EL (cell line): Measurements from ENCODE around the gene DEDD2.

Source experiments
- DNase-seq: peaks from one replicate; pipeline ENCODE4 v3.0.0-alpha.2; 2016

DEDD2 gene

DNA sequence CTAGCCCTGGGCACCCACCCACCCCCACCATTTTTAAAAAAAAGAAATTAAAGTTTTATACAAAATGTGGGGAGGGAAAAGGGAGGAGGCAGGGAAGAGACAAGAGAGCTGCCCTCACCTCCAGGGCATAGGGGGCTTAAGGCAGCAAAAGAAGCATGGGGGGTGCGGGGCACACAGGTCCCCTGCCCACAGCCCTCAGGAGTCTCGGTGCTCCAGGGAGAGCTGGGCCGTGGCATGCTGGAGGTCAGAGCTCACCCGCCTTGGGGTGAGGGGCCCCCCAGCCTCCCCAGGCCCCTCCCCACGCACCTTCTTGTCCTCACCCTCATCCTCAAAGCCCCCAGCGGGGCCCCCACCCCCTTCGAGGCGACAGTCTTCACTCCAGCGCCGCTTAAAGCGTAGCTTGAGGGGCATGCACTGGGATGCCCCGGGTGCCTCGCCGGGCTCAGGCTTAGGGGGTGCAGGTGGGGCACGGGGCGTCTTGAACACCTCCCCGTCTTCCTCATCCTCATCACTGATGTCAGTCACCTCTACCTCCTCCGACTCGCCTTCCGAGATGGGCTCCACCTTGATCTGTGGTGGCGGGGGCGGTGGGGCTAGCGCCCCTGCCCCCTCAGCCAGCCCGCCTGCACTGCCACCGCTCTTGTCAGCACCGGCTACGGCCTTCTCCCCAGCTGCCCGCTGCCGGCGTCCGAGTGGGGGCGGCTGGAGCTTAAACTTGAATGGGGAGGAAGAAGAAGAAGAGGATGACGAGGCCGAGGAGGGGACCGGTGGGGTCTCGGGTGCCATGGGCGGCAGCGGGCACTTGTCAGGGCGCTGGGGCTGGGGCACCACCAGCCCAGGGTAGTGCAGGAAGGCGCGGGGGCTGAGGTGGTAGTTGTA, 31.0 kb upstream of the DEDD2 start:
- DNase-seq, result no peak

DNA sequence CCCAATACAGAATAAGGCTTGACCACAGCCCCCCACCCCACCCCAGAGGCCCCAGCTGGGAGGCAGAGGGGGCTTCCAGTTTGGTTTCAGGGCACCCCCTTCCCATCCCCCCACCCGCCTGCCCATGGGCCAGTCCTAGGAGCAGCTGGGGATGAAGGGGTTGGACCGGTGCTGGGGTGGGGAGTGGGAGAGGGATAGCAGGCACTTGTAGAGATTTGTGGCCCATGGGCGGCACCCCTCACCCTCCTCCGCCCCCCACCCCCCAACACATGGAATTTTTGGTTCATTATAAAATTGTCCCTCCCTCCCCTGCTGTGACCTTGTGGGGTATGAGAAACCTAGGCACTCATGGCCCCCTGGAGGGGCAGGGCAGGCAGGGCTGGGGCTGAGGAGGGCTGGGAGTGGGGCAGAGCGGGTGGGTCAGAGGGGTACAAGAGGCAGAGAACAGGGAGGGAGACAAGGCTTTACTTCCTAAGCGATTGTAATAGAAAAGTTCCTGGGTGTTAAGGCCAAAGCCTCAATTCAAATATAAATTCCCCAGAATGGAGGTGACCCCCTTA, 30.2 kb upstream of the DEDD2 start:
- no peak for DNase-seq

DNA sequence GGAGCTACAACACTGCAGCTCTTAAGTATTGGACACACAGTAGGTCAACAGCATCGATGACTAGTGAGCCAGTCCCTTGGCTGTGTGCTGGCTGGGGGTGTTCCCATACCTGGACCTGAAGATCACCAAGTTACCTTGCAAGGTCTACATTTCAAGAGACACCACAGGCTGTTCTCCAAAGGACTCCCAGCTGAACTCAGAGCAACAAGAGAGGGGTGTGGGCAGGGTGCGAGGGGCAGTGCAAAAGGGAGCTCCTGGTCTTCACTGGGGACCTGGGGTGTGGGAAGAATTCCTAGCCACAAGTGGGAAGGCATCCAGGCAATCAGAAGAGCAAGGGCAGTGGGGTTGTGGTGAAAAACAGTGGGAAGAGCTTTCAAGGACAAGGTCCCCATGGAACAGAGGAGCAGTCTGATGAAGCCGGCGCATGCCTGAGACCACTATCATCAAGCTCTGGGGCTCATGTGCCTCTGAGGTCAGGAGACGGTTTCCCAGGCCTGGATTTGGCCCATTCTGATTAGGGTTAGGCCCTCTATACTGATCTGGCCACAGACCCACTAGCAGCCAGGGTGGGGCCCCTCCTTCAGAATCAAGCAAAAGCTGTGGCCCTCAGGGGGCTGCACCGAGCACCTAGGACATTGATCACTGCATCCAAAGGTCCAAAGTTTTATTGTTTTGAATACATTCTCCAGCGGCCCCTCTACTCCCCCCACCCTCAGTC, 29.6 kb upstream of the DEDD2 start:
- DNase-seq, result peak; percentile 33

DNA sequence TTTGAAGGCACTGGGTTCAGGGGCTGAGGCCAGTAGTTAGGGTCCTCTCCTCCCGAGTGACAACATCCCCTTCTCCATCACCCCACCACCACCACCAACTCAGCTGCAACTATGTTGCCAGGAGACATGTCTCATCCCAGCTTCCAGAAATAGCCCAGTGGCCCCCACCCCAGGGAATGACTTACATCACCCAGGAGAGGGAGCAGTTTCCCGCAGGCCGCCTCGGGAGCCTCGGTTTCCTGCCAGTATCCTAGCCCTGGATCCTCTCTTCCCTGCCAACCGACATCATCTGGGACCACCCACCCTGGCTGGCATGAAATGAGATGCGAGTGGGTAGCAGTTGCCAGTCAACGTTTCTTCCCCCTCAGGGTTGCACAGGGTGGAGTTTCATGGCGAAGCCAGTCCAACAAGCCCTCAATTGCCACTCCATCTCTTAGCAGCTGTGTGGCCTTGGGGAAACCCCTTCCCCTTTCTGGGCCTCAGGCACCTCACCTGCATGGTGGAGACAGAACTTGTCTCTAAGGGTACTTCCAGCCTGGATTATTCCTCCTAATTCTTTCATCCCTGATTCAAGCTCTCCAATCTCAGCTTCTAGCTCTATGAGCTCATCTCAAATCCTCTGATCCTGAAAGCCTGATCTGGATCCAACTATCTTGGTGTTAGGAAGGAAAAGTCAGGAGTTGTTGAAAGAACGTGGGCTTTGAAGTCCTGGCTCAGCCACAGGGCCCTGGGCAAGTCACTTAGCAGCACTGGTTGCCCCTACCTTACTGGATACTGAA, 28.9 kb upstream of the DEDD2 start:
- peak; percentile 80 for DNase-seq

DNA sequence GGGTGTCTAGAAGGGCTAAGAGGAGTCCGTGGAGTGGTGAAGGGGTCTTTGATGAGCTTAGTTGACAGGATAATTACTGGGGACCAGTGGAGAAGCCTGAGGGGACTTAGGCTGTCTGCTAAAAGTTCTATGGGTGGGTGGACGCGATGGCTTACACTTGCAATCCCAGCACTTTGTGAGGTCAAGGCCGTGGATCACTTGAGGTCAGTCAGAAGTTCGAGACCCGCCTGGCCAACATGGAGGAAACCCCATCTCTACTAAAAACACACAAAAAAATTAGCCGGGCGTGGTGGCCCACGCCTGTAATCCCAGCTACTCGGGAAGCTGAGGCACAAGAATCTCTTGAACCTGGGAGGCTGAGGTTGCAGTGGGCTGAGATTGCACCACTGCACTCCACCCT, 27.8 kb upstream of the DEDD2 start:
- DNase-seq, result no peak

DNA sequence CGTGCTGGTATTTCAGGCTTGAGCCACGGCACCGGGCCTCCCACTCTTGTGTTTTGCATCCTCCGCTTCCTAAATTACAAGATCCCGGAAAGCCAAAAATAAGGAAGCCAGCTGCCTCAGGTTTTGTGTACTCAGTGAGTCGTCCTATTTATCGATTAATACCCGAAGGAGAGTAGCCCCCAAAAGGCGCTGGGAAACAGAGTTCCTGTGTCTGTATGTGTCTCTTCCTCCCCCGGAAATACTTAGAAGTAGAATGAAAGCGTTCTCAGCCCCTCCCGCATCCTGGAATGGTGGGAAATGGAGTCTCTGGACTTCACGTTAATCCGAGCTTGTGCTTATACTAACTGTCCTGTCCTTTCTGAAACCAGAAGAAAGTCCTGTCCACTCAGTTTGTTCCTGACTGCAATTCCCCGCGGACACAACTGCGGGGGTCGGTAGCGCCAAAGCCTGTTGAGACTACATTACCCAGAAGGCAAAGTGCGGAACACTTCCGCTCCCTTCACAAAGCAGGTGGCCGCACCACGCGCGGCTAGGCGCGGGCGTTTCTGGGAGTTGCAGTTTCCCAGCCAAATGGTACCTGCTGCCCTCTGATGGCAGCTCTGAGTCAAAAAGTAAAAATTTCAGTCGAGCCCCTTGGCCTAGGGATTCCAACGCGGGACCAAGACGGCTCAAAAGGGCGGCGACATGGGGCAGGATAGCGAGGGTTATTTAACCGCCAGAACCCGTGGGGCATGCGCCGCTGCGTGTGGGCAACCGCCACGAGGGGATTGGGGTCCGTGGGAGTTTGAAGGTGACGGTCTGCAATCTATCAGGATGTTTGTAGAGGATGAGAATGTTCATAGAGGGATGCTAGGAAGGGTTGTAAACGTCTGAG, 27.1 kb upstream of the DEDD2 start:
- peak; percentile 96 for DNase-seq

DNA sequence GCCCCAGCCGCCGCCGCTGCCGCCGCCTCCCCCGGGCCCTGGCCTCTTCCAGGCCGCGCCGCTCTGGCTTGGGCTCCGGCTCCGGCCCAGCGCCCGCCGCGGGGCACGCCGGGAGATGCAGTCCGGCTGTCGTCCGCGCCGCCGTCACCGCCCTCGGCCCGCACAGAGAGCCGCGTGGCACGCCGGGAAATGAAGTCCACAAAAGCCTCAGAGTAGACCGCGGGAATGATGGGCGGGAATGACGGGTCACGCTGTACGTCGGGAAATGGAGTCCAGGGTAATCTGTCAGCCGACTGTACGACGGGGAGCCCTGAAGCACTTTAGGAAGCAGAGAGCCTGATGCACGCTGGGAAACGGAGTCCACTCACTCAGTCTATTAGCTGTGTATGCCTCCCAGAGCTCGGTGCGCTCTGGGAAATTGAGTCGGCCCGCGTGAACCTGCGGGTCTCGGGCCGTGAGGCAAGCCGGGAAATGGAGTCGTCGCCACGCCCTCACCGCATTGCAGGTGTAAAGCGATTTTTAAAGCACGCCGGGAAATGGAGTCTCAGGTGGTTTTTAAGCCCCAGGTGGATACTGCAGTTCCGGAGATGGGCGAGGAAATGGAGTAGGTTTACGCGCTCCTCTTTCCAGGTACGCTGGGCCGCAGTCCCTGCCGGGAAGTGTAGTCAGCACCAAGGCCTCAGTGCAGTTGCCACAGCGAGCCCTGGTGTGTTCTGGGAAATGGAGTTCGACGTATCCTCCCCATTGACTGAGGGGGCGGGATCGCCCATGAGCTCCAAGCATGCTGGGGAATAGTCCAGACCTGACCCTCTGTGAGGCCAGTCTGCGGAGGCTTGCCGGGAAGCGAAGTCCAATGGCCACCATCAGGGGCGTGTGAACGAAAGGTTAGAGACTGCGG, 25.3 kb upstream of the DEDD2 start, which contains the start of gene GSK3A:
TSS of gene GSK3A (minus strand) at position 91 of the 898 bp plus-strand sequence. CDS start 137 bp downstream, outside the sequence.
- peak; percentile 99 for DNase-seq

DNA sequence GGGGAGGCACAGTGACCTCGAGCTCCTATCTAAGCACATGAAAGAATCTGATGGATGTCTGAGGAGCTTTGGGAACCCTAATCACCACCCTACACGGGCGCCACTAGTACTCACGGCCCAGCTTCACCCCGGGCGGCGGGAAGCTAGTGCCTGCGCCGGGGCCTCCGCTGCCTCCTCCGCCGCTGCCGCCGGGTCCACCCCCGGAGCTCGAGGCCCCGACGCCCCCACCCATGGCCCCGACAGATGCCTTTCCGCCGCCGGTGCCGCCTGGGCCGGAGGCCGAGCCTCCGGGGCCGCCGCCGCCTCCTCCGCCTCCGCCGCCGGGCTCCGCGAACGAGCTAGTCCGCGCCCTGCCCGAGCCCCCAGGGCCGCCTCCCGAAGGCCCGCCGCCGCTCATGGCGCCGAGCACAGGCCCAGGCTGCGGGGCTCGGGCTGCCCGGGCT, 24.6 kb upstream of the DEDD2 start:
- DNase-seq, result no peak

DNA sequence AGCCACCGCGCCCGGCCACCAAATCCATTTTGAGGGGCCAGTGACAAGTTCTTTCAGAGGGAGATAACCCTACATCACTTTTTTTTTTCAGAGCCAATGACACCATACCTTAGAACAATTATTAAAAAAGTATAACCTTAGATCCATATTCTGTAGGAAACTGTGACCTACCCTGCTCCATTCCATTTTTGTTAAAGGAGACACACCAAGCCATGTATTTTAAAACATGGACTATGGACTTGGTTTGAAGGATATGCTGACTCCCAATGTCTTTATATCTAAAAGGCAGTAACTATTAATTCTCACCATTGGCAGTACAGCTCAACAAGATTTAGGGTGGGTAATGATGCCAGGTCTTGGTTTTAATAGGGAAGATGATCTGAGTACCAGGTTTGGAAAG, 23.8 kb upstream of the DEDD2 start:
- DNase-seq, result no peak

DNA sequence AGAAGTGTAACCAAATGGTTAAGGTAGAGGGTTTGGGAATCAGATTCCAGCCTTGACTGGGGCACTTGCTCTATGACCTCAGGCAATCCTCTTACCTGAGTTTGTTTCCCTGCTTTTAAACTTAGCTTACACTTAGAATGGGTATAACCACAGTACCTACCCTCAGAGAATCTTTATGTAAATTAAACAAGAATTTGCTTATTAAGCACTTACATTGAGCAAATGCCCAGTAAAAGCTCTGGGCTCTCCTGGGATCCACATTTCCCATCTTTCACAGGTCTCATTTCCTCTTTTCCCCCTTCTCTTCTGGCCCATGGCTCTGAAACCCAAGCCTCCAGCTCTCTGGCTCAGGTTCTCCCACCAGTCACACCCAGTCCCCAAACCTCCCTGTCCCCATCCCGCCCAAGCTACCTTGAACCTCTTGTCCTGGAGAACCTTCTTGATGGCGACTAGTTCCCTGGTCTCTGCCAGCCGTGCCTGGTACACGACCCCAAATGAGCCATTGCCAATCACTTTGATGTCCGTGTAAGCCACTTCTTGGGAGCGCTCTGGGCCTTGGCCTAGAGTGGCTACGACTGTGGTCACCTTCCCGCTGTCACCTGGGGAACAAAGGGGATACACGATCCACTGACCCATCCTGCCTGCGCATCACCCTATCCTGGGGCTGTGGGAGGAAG, 22.2 kb upstream of the DEDD2 start:
- DNase-seq, result no peak

DNA sequence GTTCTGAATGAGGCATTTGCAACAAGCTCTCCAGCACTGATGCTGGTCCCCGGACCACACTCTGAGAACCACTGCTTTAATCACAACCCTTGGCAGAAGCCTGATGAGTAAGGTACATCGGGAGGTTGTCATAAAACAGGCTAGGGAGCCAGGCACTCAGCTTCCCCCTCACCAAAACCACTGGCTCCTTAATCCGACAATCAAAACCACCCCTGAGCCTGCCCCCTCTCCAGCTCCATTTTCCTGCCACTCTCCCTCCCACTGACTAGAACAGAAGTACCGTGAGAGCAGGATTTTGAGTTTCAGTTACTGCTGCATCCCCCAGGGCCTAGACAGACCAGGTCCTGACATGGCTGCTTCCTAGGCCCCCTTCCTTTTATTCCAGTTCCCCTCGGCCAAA, 17.7 kb upstream of the DEDD2 start:
- no peak for DNase-seq

DNA sequence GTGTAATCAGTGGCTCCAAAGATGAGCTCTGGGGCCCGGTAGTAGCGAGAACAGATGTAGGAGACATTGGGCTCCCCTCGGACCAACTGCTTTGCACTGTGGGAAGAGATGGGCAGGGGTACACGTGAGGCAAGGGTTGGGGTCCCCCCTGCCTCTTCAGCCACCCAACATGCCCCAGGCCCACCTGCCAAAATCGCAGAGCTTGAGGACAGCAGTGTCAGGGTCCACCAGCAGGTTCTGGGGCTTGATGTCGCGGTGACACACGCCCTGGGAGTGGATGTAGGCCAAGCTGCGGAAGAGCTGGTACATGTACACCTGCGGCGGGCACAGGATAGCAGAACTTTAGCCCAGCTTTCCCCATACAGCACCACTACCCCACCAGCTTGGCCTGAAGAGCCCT, 16.9 kb upstream of the DEDD2 start:
- no peak for DNase-seq

DNA sequence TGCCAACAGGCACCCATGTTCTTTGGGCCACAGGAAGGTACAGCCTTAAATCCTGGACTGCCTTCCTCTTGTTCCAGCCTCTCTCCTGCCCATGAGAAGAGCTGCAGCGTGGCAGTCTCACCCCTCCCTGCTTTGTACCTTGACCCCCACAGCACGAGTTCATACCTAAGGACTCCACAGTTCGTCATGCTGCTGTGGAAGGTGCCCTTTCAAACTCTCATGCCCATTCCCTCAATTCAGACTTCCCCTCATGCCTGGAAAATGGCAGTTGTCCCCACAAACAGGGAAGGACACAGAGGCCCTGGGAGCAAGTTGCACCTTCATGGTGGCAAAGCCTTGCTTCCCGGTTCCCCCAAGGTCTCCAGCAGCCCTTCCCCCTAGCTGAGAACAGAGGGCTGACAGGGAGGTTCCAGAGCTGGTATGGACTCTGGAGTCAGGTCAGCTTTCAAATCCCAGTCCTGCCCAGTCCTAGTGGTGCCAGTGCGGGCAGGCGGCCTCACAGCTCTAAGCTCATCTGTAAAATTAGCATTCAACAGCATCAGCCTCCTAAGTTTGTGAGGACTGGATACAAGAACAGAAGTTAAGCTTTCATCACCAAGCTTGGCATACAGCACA, 16.3 kb upstream of the DEDD2 start:
- no peak for DNase-seq

DNA sequence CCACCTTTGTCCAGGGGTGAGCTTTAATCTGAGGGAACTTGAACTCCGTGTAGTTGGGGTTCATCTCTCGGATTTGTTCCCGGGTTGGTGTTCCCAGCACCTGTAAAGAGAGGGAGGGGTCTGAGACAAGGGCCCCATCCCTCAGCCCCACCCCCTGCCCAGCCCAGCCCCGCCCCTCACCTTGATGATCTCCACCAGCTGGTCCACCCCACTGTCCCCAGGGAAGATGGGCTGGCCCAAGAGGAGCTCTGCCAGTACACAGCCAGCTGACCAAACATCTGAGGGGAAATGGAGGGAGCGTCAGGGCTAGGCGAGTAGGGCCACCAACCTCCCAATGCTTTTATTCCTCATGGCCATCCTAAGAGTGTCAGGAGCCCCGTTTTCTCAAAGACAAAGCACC, 15.6 kb upstream of the DEDD2 start:
- no peak for DNase-seq

DNA sequence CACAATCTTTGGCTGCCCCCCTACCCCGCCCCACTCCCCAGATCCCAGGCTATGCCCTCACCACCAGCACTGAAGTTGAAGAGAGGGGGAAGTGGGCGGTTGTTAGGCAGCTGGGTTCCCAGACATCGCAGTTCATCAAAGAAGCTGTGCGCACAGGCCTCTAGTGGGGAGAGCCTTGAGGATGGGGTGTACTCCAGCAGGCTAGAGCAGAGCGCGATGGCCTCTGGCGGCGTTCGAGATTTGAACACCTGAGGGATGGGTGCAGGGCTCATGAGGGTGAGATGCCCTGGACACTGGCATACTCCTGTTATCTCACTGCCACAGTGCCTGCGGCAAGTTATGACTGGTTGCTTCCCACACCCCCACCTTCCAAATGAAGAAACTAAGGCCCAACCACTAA, 15.0 kb upstream of the DEDD2 start:
- no peak for DNase-seq

DNA sequence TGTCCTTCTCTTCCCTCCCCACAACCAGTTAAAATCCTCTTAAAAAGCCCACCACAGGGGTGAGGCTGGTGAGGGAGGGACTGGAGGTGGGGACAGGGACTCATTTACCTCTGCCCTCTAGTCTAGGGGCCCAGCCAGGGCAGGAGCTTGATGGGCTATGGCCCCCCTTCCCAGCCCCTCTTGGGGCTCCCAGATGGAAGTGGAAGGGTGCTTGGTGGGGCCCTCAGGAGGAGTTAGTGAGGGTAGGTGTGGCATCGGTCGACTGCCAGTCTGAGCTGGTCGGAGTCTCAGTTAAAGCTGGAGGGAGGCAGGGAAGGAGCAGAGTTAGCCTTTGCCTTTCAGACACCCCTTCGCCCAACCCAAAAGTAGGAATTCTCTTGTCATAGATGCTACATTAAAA, 13.1 kb upstream of the DEDD2 start:
- no peak for DNase-seq

DNA sequence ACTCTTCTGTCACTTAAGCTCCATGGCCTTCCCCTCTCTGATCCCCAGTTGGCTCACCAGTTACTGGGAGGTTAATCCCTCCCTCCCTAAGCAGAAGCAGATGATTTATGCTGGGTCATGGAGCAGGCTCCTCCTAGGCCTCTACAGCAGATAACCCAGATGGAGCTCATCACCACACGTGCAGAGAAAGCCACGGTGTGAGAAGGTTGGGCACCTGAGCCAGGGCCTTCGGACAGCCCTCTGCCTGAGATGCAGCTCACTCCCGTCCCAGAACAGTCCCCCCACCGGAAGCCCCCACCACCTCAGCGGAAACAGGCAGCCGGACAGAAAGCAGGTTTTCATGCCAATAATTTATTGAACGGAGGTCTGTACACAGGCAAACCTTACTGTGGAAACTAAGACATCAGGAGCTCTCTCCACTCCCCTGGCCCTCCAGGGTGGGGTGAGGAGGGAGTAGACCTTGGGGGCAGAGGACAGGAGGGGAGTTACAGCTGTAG, 12.4 kb upstream of the DEDD2 start:
- no peak for DNase-seq

DNA sequence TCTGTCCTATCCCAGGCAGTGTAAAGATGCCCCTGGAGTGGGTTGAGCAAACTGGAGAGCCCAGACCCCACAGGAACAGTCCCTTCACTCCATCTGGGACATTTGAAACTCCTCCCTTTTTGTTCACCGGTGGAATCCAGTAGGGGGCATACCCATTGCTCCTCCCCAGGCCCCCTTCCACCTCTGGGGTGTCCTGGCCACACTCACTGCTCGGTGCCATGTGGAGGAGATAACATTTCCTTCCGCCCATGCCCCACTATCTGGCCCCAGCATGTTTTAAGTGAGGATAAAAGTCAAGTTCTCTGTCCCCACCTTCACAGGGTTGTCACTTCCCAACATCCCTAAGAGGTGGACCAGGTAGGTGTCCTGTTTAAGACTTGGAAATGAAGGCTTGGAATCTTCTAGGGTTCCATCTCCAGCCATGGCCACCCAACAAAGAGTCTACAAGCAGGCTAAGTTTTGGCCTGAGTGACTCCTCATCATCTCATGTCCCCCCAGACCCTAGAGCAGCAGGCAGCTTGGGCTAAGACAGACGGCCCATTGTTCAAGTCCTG, 11.9 kb upstream of the DEDD2 start:
- DNase-seq, result no peak

DNA sequence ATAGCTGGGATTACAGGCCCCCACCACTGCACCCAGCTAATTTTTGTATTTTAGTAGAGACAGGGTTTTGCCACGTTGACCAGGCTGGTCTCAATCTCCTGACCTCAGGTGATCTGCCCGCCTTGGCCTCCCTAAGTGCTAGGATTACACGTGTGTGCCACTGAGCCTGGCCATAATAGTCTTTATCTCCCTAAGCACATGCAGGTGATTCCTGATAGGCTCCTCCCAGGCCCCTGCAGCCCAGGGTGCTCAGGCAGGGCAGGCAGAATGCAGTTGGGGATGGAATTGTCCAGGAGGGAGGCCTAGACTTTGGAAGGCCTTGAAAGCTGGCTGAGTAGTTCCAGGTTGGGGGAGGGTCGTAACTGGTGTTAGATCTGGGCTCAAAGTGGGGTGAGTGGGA, 11.2 kb upstream of the DEDD2 start:
- DNase-seq, result no peak
